ENCODE data around the gene ATP8A2.

DNA sequence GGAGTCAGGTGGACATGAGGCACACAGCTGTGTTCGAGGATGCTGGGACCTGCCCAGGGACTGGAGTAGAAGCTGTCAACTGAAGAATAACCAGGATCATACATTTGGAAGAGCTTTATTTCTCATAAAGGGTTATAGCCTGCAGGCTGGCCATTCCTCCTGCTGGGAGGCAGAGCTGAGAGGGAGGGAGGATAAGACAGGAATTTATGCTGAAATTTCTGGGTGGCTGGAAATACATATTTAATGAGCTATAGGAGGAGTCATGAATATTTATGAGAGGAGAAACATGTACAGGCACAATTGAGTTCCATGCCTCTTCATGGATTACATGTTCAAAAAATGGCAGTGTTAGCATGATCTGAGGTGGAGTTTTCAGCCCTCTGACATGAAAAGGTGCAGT lies 528.2 kb downstream of the ATP8A2 start:
- TF ChIP-seq, protein P1, sequence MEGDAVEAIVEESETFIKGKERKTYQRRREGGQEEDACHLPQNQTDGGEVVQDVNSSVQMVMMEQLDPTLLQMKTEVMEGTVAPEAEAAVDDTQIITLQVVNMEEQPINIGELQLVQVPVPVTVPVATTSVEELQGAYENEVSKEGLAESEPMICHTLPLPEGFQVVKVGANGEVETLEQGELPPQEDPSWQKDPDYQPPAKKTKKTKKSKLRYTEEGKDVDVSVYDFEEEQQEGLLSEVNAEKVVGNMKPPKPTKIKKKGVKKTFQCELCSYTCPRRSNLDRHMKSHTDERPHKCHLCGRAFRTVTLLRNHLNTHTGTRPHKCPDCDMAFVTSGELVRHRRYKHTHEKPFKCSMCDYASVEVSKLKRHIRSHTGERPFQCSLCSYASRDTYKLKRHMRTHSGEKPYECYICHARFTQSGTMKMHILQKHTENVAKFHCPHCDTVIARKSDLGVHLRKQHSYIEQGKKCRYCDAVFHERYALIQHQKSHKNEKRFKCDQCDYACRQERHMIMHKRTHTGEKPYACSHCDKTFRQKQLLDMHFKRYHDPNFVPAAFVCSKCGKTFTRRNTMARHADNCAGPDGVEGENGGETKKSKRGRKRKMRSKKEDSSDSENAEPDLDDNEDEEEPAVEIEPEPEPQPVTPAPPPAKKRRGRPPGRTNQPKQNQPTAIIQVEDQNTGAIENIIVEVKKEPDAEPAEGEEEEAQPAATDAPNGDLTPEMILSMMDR (IDR thresholded peaks at IDR 0.05; ENCODE audit: low read depth, low read length, missing input control), result no peak
- TF ChIP-seq, protein P2, sequence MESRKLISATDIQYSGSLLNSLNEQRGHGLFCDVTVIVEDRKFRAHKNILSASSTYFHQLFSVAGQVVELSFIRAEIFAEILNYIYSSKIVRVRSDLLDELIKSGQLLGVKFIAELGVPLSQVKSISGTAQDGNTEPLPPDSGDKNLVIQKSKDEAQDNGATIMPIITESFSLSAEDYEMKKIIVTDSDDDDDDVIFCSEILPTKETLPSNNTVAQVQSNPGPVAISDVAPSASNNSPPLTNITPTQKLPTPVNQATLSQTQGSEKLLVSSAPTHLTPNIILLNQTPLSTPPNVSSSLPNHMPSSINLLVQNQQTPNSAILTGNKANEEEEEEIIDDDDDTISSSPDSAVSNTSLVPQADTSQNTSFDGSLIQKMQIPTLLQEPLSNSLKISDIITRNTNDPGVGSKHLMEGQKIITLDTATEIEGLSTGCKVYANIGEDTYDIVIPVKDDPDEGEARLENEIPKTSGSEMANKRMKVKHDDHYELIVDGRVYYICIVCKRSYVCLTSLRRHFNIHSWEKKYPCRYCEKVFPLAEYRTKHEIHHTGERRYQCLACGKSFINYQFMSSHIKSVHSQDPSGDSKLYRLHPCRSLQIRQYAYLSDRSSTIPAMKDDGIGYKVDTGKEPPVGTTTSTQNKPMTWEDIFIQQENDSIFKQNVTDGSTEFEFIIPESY (IDR thresholded peaks at IDR 0.05), result no peak
- TF ChIP-seq GABPA (IDR thresholded peaks at IDR 0.05 in 1 of 2, conservative IDR thresholded peaks at IDR 0.05 in 1 of 2) (no peak), RAD21 (IDR thresholded peaks at IDR 0.05) (no peak), MAX (IDR thresholded peaks at IDR 0.05) (no peak), EGR1 (IDR thresholded peaks at IDR 0.05; ENCODE audit: low read depth in 2 of 2) (no peak), JUND (IDR thresholded peaks at IDR 0.05) (no peak), YY1 (IDR thresholded peaks at IDR 0.05) (no peak), HNF4G (IDR thresholded peaks at IDR 0.05) (no peak), TAF1 (conservative IDR thresholded peaks at IDR 0.05) (no peak), FOXA1 (IDR thresholded peaks at IDR 0.05) (no peak)
- TF ChIP-seq, protein P3, sequence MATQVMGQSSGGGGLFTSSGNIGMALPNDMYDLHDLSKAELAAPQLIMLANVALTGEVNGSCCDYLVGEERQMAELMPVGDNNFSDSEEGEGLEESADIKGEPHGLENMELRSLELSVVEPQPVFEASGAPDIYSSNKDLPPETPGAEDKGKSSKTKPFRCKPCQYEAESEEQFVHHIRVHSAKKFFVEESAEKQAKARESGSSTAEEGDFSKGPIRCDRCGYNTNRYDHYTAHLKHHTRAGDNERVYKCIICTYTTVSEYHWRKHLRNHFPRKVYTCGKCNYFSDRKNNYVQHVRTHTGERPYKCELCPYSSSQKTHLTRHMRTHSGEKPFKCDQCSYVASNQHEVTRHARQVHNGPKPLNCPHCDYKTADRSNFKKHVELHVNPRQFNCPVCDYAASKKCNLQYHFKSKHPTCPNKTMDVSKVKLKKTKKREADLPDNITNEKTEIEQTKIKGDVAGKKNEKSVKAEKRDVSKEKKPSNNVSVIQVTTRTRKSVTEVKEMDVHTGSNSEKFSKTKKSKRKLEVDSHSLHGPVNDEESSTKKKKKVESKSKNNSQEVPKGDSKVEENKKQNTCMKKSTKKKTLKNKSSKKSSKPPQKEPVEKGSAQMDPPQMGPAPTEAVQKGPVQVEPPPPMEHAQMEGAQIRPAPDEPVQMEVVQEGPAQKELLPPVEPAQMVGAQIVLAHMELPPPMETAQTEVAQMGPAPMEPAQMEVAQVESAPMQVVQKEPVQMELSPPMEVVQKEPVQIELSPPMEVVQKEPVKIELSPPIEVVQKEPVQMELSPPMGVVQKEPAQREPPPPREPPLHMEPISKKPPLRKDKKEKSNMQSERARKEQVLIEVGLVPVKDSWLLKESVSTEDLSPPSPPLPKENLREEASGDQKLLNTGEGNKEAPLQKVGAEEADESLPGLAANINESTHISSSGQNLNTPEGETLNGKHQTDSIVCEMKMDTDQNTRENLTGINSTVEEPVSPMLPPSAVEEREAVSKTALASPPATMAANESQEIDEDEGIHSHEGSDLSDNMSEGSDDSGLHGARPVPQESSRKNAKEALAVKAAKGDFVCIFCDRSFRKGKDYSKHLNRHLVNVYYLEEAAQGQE (IDR thresholded peaks at IDR 0.05), result no peak

Data from liver (tissue), 3 donors.